ENCODE data around the gene ESRRB.
"Not testable (repeated sequence)": the region's sequence is repeated elsewhere in the genome, so short reads cannot be mapped to it uniquely, and the experiment has no call there.

ESRRB gene

GRCh38 chr14:76531821-76532318, 155.9 kb downstream of the ESRRB start:
- TF ChIP-seq CTCF (IDR thresholded peaks at IDR 0.05; ENCODE audit: borderline replicate concordance, insufficient read depth, low read depth, low read length) = no peak
- no peak overlapping the region for H3K4me3 ChIP-seq (ENCODE audit: low read depth, low read length)

GRCh38 chr14:76536636-76537035, 160.7 kb downstream of the ESRRB start:
- not testable (repeated sequence) for H3K4me3 ChIP-seq (ENCODE audit: low read depth, low read length)

- no peak for TF ChIP-seq CTCF (IDR thresholded peaks at IDR 0.05; ENCODE audit: borderline replicate concordance, insufficient read depth, low read depth, low read length)
- no peak overlapping the region for H3K4me3 ChIP-seq (ENCODE audit: low read depth, low read length)
Measured at GRCh38 chr14:76537906-76538647, 162.1 kb downstream of the ESRRB start.

GRCh38 chr14:76538648-76539008, 162.7 kb downstream of the ESRRB start:
- TF ChIP-seq CTCF (IDR thresholded peaks at IDR 0.05; ENCODE audit: borderline replicate concordance, insufficient read depth, low read depth, low read length) = no peak
- no peak overlapping the region for H3K4me3 ChIP-seq (ENCODE audit: low read depth, low read length)

- H3K4me3 ChIP-seq (ENCODE audit: low read depth, low read length) = no peak overlapping the region
- no peak for TF ChIP-seq CTCF (IDR thresholded peaks at IDR 0.05; ENCODE audit: borderline replicate concordance, insufficient read depth, low read depth, low read length)
Measured at GRCh38 chr14:76539130-76539529, 163.2 kb downstream of the ESRRB start.

- no peak for TF ChIP-seq CTCF (IDR thresholded peaks at IDR 0.05; ENCODE audit: borderline replicate concordance, insufficient read depth, low read depth, low read length)
- H3K4me3 ChIP-seq (ENCODE audit: low read depth, low read length) = no peak overlapping the region
Measured at GRCh38 chr14:76541594-76542219, 165.8 kb downstream of the ESRRB start.

- peak; percentile 55; the same call in 1 of the 2 replicates for TF ChIP-seq CTCF (IDR thresholded peaks at IDR 0.05; ENCODE audit: borderline replicate concordance, insufficient read depth, low read depth, low read length)
- no peak overlapping the region for H3K4me3 ChIP-seq (ENCODE audit: low read depth, low read length)
Measured at GRCh38 chr14:76546426-76547221, 170.7 kb downstream of the ESRRB start.

Data from GM12875 (cell line).